ENCODE data around the gene ANKFN1. TPM values are rescaled to one million over a fixed set of nuclear protein-coding genes. Genes with fewer than 3 reads are reported as not detected.

ANKFN1 gene
- total RNA-seq, 1 donor from 2014 or later: not detected

- no peak for DNase-seq (ENCODE audit: low spot score)
- H3K27ac Mint-ChIP-seq: no peak overlapping the region
- no peaks in the 10 kb centered on the region for H3K9me3 Mint-ChIP-seq
- H3K4me1 Mint-ChIP-seq (ENCODE audit: low read depth): no peaks in the 10 kb centered on the region
- peaks cover 2% of the 10 kb centered on the region for H3K27me3 Mint-ChIP-seq (ENCODE audit: insufficient read depth)
- intact Hi-C loops (cut with micrococcal nuclease): loop anchor here (1.0 to 10.0 kb wide), 2 partner anchors 193 to 349 kb away; no protein-coding TSS in a partner anchor
- no peaks in the 10 kb centered on the region for H3K36me3 Mint-ChIP-seq (ENCODE audit: low read depth)
- no peak overlapping the region for H3K4me3 Mint-ChIP-seq
Measured at GRCh38 chr17:56125830-56126819, 27.1 kb upstream of the ANKFN1 start.

- intact Hi-C loops (cut with micrococcal nuclease): no loop called here
- peaks cover 5% of the 10 kb centered on the region for H3K27me3 Mint-ChIP-seq (ENCODE audit: insufficient read depth)
- DNase-seq (ENCODE audit: low spot score): no peak
- no peak overlapping the region for H3K4me3 Mint-ChIP-seq
- H3K4me1 Mint-ChIP-seq (ENCODE audit: low read depth): no peaks in the 10 kb centered on the region
- H3K27ac Mint-ChIP-seq: no peak overlapping the region
- H3K9me3 Mint-ChIP-seq: no peaks in the 10 kb centered on the region
- H3K36me3 Mint-ChIP-seq (ENCODE audit: low read depth): no peaks in the 10 kb centered on the region
Measured at GRCh38 chr17:56130026-56130425, 23.2 kb upstream of the ANKFN1 start.

- peaks cover 5% of the 10 kb centered on the region for H3K27me3 Mint-ChIP-seq (ENCODE audit: insufficient read depth)
- no peak overlapping the region for H3K27ac Mint-ChIP-seq
- H3K4me3 Mint-ChIP-seq: no peak overlapping the region
- no peaks in the 10 kb centered on the region for H3K9me3 Mint-ChIP-seq
- DNase-seq (ENCODE audit: low spot score): no peak
- H3K36me3 Mint-ChIP-seq (ENCODE audit: low read depth): no peaks in the 10 kb centered on the region
- intact Hi-C loops (cut with micrococcal nuclease): no loop called here
- no peaks in the 10 kb centered on the region for H3K4me1 Mint-ChIP-seq (ENCODE audit: low read depth)
Measured at GRCh38 chr17:56130631-56131030, 22.6 kb upstream of the ANKFN1 start.

GRCh38 chr17:56131431-56131830, 21.8 kb upstream of the ANKFN1 start:
- Mint-ChIP-seq H3K4me1 (ENCODE audit: low read depth) (no peaks in the 10 kb centered on the region), H3K27ac (no peak overlapping the region), H3K27me3 (ENCODE audit: insufficient read depth) (peaks cover 5% of the 10 kb centered on the region), H3K9me3 (no peaks in the 10 kb centered on the region), H3K4me3 (no peak overlapping the region), H3K36me3 (ENCODE audit: low read depth) (no peaks in the 10 kb centered on the region)
- DNase-seq (ENCODE audit: low spot score): no peak
- intact Hi-C loops (cut with micrococcal nuclease): no loop called here

GRCh38 chr17:56136301-56136700, 17.0 kb upstream of the ANKFN1 start:
- peaks cover 6% of the 10 kb centered on the region for H3K27me3 Mint-ChIP-seq (ENCODE audit: insufficient read depth)
- H3K9me3 Mint-ChIP-seq: no peaks in the 10 kb centered on the region
- DNase-seq (ENCODE audit: low spot score): no peak
- intact Hi-C loops (cut with micrococcal nuclease): no loop called here
- H3K4me1 Mint-ChIP-seq (ENCODE audit: low read depth): no peaks in the 10 kb centered on the region
- H3K4me3 Mint-ChIP-seq: no peak overlapping the region
- no peaks in the 10 kb centered on the region for H3K36me3 Mint-ChIP-seq (ENCODE audit: low read depth)
- H3K27ac Mint-ChIP-seq: no peak overlapping the region

GRCh38 chr17:56141046-56141839, 12.0 kb upstream of the ANKFN1 start:
- Mint-ChIP-seq H3K27ac (no peak overlapping the region), H3K4me1 (ENCODE audit: low read depth) (no peaks in the 10 kb centered on the region), H3K9me3 (no peaks in the 10 kb centered on the region), H3K36me3 (ENCODE audit: low read depth) (no peaks in the 10 kb centered on the region), H3K27me3 (ENCODE audit: insufficient read depth) (peaks cover 5% of the 10 kb centered on the region), H3K4me3 (no peak overlapping the region)
- intact Hi-C loops (cut with micrococcal nuclease): no loop called here
- DNase-seq (ENCODE audit: low spot score): no peak

GRCh38 chr17:56142325-56142724, 10.9 kb upstream of the ANKFN1 start:
- H3K27ac Mint-ChIP-seq: no peak overlapping the region
- H3K9me3 Mint-ChIP-seq: no peaks in the 10 kb centered on the region
- H3K4me1 Mint-ChIP-seq (ENCODE audit: low read depth): no peaks in the 10 kb centered on the region
- H3K36me3 Mint-ChIP-seq (ENCODE audit: low read depth): no peaks in the 10 kb centered on the region
- no peak overlapping the region for H3K4me3 Mint-ChIP-seq
- DNase-seq (ENCODE audit: low spot score): no peak
- intact Hi-C loops (cut with micrococcal nuclease): no loop called here
- peaks cover 5% of the 10 kb centered on the region for H3K27me3 Mint-ChIP-seq (ENCODE audit: insufficient read depth)

- no peak for DNase-seq (ENCODE audit: low spot score)
- Mint-ChIP-seq H3K36me3 (ENCODE audit: low read depth) (no peaks in the 10 kb centered on the region), H3K27ac (no peak overlapping the region), H3K4me1 (ENCODE audit: low read depth) (no peaks in the 10 kb centered on the region), H3K4me3 (no peak overlapping the region), H3K9me3 (no peaks in the 10 kb centered on the region), H3K27me3 (ENCODE audit: insufficient read depth) (peaks cover 5% of the 10 kb centered on the region)
- intact Hi-C loops (cut with micrococcal nuclease): no loop called here
Measured at GRCh38 chr17:56142781-56143180, 10.5 kb upstream of the ANKFN1 start.

- intact Hi-C loops (cut with micrococcal nuclease): no loop called here
- no peak for DNase-seq (ENCODE audit: low spot score)
- H3K27ac Mint-ChIP-seq: no peak overlapping the region
- peaks cover 7% of the 10 kb centered on the region for H3K27me3 Mint-ChIP-seq (ENCODE audit: insufficient read depth)
- H3K4me3 Mint-ChIP-seq: no peak overlapping the region
- H3K9me3 Mint-ChIP-seq: no peaks in the 10 kb centered on the region
- no peaks in the 10 kb centered on the region for H3K36me3 Mint-ChIP-seq (ENCODE audit: low read depth)
- no peaks in the 10 kb centered on the region for H3K4me1 Mint-ChIP-seq (ENCODE audit: low read depth)
Measured at GRCh38 chr17:56144223-56144622, 9.1 kb upstream of the ANKFN1 start.

GRCh38 chr17:56146534-56146933, 6.7 kb upstream of the ANKFN1 start:
- no peaks in the 10 kb centered on the region for H3K9me3 Mint-ChIP-seq
- no peak overlapping the region for H3K4me3 Mint-ChIP-seq
- H3K27ac Mint-ChIP-seq: no peak overlapping the region
- H3K36me3 Mint-ChIP-seq (ENCODE audit: low read depth): no peaks in the 10 kb centered on the region
- DNase-seq (ENCODE audit: low spot score): no peak
- H3K27me3 Mint-ChIP-seq (ENCODE audit: insufficient read depth): peaks cover 4% of the 10 kb centered on the region
- intact Hi-C loops (cut with micrococcal nuclease): no loop called here
- H3K4me1 Mint-ChIP-seq (ENCODE audit: low read depth): no peaks in the 10 kb centered on the region

GRCh38 chr17:56148333-56148732, 4.9 kb upstream of the ANKFN1 start:
- peaks cover 4% of the 10 kb centered on the region for H3K27me3 Mint-ChIP-seq (ENCODE audit: insufficient read depth)
- no peaks in the 10 kb centered on the region for H3K36me3 Mint-ChIP-seq (ENCODE audit: low read depth)
- H3K4me3 Mint-ChIP-seq: no peak overlapping the region
- DNase-seq (ENCODE audit: low spot score): no peak
- no peaks in the 10 kb centered on the region for H3K4me1 Mint-ChIP-seq (ENCODE audit: low read depth)
- intact Hi-C loops (cut with micrococcal nuclease): no loop called here
- no peak overlapping the region for H3K27ac Mint-ChIP-seq
- H3K9me3 Mint-ChIP-seq: no peaks in the 10 kb centered on the region

- intact Hi-C loops (cut with micrococcal nuclease): no loop called here
- peaks cover 2% of the 10 kb centered on the region for H3K27me3 Mint-ChIP-seq (ENCODE audit: insufficient read depth)
- no peaks in the 10 kb centered on the region for H3K4me1 Mint-ChIP-seq (ENCODE audit: low read depth)
- DNase-seq (ENCODE audit: low spot score): no peak
- no peak overlapping the region for H3K4me3 Mint-ChIP-seq
- no peaks in the 10 kb centered on the region for H3K36me3 Mint-ChIP-seq (ENCODE audit: low read depth)
- no peaks in the 10 kb centered on the region for H3K9me3 Mint-ChIP-seq
- H3K27ac Mint-ChIP-seq: no peak overlapping the region
Measured at GRCh38 chr17:56149266-56150036, 3.8 kb upstream of the ANKFN1 start.

Measured in activated T-helper 1 cell treated with anti-CD3 and anti-CD28 coated beads, Interleukin-12 subunit alpha, Interleukin-12 subunit beta, Interleukin-2, Interleukin-4 antibody, amounts not matched to agents 30 ng/mL and 10 ng/mL and 1 ng/mL, durations not matched to agents 14 hours and 24 hours and 36 hours (primary cell).